ENCODE measurements around the gene CLIP3. TPM values are rescaled to one million over a fixed set of nuclear protein-coding genes. Genes with fewer than 3 reads are reported as not detected.
"Not testable (repeated sequence)": the region's sequence is repeated elsewhere in the genome, so short reads cannot be mapped to it uniquely, and the experiment has no call there.

The CLIP3 gene
- total RNA-seq, 2 experiments from 2014 or later = 0.74 to 1.7 TPM

DNA sequence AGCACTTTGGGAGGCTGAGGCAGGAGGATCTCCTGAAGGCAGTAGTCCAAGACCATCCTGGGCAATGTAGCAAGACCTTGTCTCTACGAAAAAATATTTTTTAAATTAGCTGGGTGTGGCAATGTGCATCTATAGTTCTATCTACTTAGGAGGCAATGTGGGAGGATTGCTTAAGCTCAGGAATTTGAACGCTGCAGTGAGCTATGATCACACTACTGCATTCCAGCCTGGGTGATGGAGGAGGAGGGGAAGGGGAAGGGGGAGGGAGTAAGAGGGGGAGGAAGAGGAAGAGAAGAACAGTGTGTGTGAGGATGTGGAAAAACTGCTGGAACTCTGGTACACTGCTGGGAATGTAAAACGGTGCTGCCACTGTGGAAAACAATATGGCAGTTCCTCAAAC lies 9.2 kb upstream of the CLIP3 start:
- Mint-ChIP-seq H3K4me1 (ENCODE audit: low read depth) (peaks cover 7% of the 10 kb centered on the region), H3K36me3 (ENCODE audit: low read depth) (peaks cover 5% of the 10 kb centered on the region), H3K27ac (no peak overlapping the region), H3K27me3 (ENCODE audit: low read depth) (no peaks in the 10 kb centered on the region), H3K9me3 (ENCODE audit: insufficient read depth) (no peaks in the 10 kb centered on the region), H3K4me3 (no peak overlapping the region)
- no peak for ATAC-seq
- DNase-seq = no peak
- POLR2A ChIA-PET = no interaction called here
- CTCF ChIA-PET = no interaction called here

DNA sequence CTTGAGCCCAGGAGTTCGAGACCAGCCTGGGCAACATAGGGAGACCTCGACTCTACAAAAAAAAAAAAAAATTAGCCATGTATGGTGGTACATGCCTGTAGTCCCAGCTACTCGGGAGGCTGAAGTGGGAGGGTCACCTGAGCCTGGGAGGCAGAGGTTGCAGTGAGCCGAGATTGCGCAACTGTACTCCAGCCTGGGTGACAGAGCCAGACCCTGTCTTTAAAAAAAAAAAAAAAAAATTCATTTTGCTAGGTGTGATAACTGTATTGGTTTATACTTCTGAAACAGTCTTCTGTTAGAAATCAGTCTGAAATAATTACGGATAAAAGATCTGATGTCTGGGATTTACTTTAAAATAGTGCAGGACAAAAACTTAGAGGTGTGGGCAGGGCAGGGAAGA lies 8.4 kb upstream of the CLIP3 start:
- H3K4me1 Mint-ChIP-seq (ENCODE audit: low read depth); DNase-seq; H3K4me3 Mint-ChIP-seq; H3K27ac Mint-ChIP-seq; H3K36me3 Mint-ChIP-seq (ENCODE audit: low read depth); H3K9me3 Mint-ChIP-seq (ENCODE audit: insufficient read depth); CTCF ChIA-PET; ATAC-seq; H3K27me3 Mint-ChIP-seq (ENCODE audit: low read depth); POLR2A ChIA-PET: not testable (repeated sequence)

DNA sequence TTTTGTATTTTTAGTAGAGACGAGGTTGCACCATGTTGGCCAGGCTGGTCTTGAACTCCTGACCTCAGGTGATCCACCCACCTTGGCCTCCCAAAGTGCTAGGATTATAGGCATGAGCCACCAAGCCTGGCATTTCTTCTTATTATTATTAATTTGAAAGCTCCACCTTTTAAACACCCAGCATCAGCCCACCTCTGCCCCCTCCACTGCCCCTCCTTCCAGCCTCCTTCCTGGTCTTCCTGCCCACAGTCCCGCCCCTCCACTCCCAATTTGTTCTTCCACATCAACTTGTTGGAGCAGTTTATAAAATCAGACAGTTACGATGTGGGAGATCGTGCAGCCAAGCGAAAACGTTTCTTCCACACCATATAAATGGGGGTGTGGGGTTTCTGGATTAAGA lies 7.8 kb upstream of the CLIP3 start:
- Mint-ChIP-seq H3K9me3 (ENCODE audit: insufficient read depth) (no peaks in the 10 kb centered on the region), H3K27ac (no peak overlapping the region), H3K36me3 (ENCODE audit: low read depth) (peaks cover 6% of the 10 kb centered on the region), H3K27me3 (ENCODE audit: low read depth) (no peaks in the 10 kb centered on the region), H3K4me1 (ENCODE audit: low read depth) (peaks cover 15% of the 10 kb centered on the region), H3K4me3 (no peak overlapping the region)
- CTCF ChIA-PET = no interaction called here
- POLR2A ChIA-PET = no interaction called here
- no peak for DNase-seq
- ATAC-seq = no peak

DNA sequence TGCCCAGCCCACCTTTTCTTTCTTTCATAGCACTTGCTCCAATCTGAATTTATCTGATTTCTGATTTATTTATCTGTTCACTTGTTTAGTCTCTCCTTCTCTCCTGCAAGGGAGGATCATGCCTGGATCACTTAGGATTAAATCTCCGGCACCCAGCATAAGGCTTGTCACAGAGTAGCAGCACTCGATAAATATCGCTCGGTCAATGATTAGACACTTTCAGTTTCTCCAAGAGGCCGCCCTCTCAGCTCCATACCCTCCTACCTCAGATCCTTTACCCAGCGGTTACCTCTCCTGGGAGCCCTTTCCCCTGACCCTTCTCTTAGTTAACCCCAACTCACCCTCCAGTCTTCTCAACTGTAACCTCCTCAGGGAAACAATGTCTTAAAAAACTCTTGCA lies 1.4 kb downstream of the CLIP3 start:
- DNase-seq = no peak
- no peak for ATAC-seq
- Mint-ChIP-seq H3K36me3 (ENCODE audit: low read depth) (peaks cover 28% of the 10 kb centered on the region), H3K4me3 (no peak overlapping the region), H3K27ac (no peak overlapping the region), H3K4me1 (ENCODE audit: low read depth) (peaks cover 20% of the 10 kb centered on the region), H3K9me3 (ENCODE audit: insufficient read depth) (no peaks in the 10 kb centered on the region), H3K27me3 (ENCODE audit: low read depth) (no peaks in the 10 kb centered on the region)
- ChIA-PET POLR2A (no interaction called here), CTCF (no interaction called here)

DNA sequence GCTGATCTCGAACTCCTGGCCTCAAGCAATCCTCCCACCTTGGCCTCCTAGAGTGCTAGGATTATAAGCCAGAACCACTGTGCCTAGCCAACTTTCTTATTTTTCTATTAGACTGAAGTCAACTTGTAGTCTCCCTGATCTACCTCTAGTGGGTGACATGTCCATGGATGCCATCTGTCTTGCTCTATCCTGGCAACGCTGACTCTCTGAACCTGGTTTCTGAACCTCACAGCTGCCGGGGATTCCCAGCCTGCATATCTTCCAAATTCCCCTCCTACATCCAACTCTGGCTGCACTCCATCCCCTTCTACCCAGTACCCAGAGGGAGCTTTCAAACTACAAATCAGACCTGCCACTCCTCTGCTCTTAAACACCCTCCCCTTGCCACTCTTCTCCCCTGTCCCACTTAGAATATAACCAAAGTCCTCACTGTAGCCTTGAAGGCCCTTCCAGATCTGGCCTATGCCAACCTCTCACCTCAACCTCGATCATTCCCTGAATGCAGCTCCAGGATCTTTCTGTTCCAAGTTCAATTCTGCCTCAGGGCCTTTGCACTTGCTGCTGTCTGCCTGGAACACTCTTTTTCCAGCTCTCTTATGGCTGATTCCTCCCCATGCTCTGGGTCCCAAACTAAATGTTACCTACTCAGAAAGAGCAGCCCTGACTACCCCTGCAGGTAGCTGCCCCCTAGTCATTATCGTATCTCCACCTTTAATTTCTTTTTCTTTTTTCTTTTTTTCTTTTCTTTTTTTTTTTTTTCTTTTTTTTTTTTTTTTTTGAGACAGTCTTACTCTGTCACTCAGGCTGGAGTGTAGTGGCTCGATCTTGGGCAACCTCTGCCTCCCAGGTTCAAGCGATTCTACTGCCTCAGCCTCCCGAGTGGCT lies 2.2 kb downstream of the CLIP3 start:
- no peak overlapping the region for H3K4me3 Mint-ChIP-seq
- CTCF ChIA-PET = no interaction called here
- peaks cover 23% of the 10 kb centered on the region for H3K36me3 Mint-ChIP-seq (ENCODE audit: low read depth)
- POLR2A ChIA-PET = interaction anchor here (0.7 to 1.5 kb wide), 2 partner anchors 13 to 17 kb away, joined by 3 to 4 read pairs; partner anchors contain the start of gene ALKBH6
- H3K27ac Mint-ChIP-seq = peak overlapping the region; percentile 10
- H3K27me3 Mint-ChIP-seq (ENCODE audit: low read depth) = no peaks in the 10 kb centered on the region
- peaks cover 15% of the 10 kb centered on the region for H3K4me1 Mint-ChIP-seq (ENCODE audit: low read depth)
- DNase-seq (no peak), ATAC-seq (no peak)
- no peaks in the 10 kb centered on the region for H3K9me3 Mint-ChIP-seq (ENCODE audit: insufficient read depth)

DNA sequence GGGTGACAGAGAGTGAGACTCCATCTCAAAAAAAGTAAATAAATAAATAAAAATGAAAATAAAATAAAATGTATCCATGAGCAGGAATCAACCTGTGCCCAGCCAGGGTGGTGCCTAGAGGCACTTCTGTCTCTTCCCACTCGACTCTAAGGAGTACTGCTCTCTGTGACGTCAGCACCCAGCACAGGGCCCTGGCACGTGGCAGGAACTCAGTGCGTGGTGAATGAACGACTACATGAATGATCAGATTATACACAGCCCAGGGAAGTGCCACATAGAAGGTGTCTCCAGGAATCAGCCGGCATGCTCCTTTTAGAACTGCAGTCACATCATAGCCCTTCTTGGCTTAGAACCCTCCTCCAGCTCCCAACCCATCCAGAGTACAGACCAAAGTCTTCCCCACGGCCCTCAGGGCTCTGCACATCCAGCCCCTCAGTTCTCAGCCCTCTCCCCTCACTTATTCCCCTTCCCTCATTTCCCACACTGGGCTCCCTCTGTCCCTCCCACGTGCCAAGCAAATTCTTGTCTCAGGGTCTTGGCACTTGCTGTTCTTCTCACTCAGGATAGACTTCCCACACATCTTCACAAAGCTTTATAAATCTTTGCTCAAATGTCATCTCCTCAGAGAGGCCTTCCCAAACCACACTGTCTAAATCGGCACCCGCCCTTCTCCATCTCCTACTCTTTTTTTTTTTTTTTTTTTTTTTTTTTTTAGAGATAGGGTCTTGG lies 4.2 kb downstream of the CLIP3 start:
- Mint-ChIP-seq H3K27me3 (ENCODE audit: low read depth) (no peaks in the 10 kb centered on the region), H3K27ac (no peak overlapping the region), H3K4me3 (no peak overlapping the region), H3K36me3 (ENCODE audit: low read depth) (peaks cover 19% of the 10 kb centered on the region), H3K9me3 (ENCODE audit: insufficient read depth) (no peaks in the 10 kb centered on the region), H3K4me1 (ENCODE audit: low read depth) (peaks cover 4% of the 10 kb centered on the region)
- ATAC-seq = no peak
- CTCF ChIA-PET = no interaction called here
- no peak for DNase-seq
- POLR2A ChIA-PET = interaction anchor here (1.5 kb wide), 1 partner anchor 15 kb away, joined by 4 read pairs; the partner anchor contains the start of gene ALKBH6

DNA sequence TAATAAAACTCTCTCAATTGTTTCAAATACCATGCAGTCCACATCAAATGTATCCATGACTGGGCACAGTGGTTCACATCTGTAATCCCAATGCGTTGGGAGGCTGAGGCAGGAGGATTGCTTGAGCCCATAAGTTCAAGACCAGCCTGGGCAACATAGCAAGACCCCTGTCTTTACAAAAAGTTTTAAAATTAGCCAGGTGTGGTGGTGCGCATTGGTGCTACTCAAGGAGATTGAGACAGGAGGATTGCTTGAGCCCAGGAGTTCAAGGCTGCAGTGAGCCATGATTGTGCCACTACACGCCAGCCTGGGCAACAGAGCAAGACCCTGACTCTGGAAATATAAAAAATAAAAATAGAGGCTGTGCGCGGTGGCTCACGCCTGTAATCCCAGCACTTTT lies 5.0 kb downstream of the CLIP3 start:
- Mint-ChIP-seq H3K27ac (no peak overlapping the region), H3K9me3 (ENCODE audit: insufficient read depth) (no peaks in the 10 kb centered on the region), H3K4me3 (no peak overlapping the region), H3K4me1 (ENCODE audit: low read depth) (peaks cover 2% of the 10 kb centered on the region), H3K27me3 (ENCODE audit: low read depth) (no peaks in the 10 kb centered on the region), H3K36me3 (ENCODE audit: low read depth) (peaks cover 24% of the 10 kb centered on the region)
- ATAC-seq (no peak), DNase-seq (no peak)
- ChIA-PET POLR2A (no interaction called here), CTCF (no interaction called here)

DNA sequence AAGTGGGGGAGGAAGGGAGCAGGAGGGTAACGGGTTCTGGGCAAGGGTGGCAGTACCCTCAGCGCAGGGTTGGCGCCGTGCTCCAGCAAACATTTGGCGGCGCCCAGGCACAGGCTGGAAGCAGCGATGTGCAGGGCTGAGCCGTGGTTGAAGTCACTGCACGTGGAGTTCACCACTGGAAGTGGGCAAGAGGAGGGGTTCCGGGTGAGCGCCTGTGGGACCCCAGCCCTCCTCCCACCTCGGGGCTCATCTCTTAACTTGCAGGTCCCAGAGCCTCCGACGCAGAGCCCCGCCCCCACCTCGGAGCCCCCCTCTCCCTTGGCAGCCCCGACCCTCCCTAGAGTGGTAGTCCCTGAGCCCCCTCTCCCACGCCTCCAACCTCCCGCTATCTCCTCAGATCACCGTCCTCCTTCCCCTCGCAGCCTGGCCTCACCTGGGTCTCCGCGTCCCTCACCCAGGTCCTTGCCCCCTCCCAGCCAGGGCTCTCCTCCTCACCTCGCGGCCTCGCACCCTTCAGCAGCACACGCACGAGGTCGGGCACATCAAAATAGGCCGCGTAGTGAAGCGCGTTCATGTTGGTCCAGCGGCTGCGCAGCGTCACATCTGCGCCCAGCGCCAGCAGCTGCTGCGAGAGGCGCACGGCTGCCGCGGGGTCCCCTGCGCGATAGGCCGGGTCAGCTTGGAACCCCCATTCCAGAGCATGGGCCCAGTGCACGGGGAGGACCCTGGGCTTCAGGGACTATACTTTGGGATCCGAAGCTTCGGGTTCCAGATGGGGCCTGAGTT lies 6.4 kb downstream of the CLIP3 start:
- H3K4me3 Mint-ChIP-seq = no peak overlapping the region
- H3K27ac Mint-ChIP-seq = no peak overlapping the region
- ChIA-PET POLR2A (no interaction called here), CTCF (no interaction called here)
- ATAC-seq (no peak), DNase-seq (no peak)
- H3K4me1 Mint-ChIP-seq (ENCODE audit: low read depth) = no peaks in the 10 kb centered on the region
- no peaks in the 10 kb centered on the region for H3K27me3 Mint-ChIP-seq (ENCODE audit: low read depth)
- no peaks in the 10 kb centered on the region for H3K9me3 Mint-ChIP-seq (ENCODE audit: insufficient read depth)
- peaks cover 23% of the 10 kb centered on the region for H3K36me3 Mint-ChIP-seq (ENCODE audit: low read depth)

DNA sequence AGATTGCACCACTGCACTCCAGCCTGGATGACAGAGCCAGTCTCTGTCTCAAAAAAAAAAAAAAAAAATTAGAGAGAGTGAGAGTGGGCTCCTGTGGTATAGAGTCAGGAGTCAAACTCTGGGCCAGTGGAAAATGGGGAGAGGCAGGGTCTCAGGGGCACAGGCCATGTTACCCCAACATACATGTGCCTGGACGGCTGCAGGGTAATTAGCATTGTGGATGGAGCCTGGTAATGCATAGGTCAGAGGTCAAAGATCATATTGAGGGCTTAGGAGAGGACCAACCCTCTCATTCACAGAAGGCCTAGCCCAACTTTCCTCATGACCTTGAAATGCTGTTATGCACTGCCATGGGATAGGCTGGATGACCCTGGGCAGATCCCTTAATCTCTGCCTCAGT lies 7.1 kb downstream of the CLIP3 start:
- Mint-ChIP-seq H3K27me3 (ENCODE audit: low read depth) (no peaks in the 10 kb centered on the region), H3K4me1 (ENCODE audit: low read depth) (no peaks in the 10 kb centered on the region), H3K36me3 (ENCODE audit: low read depth) (peaks cover 23% of the 10 kb centered on the region), H3K27ac (no peak overlapping the region), H3K9me3 (ENCODE audit: insufficient read depth) (no peaks in the 10 kb centered on the region), H3K4me3 (no peak overlapping the region)
- ChIA-PET CTCF (no interaction called here), POLR2A (no interaction called here)
- no peak for DNase-seq
- no peak for ATAC-seq

DNA sequence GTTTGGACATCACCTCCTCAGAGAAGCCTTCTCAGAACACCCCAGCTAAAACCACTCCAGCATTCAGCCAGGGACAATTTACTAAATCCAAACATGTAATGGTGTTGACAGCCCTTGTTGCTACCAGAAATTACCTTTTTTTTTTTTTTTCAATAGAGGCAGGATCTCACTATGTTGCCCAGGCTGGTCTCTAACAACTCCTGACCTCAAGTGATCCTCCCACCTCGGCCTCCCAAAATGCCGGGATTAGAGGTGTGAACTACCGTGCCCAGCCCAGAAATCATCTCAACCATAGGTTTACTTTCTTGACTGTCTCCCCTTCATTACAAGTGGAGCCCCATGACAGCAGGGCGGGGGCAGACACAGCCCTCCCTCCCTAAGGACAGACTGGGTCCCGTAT lies 9.2 kb downstream of the CLIP3 start:
- Mint-ChIP-seq H3K9me3 (ENCODE audit: insufficient read depth) (no peaks in the 10 kb centered on the region), H3K4me3 (no peak overlapping the region), H3K27ac (no peak overlapping the region), H3K36me3 (ENCODE audit: low read depth) (peaks cover 19% of the 10 kb centered on the region), H3K27me3 (ENCODE audit: low read depth) (no peaks in the 10 kb centered on the region), H3K4me1 (ENCODE audit: low read depth) (no peaks in the 10 kb centered on the region)
- ChIA-PET POLR2A (no interaction called here), CTCF (no interaction called here)
- DNase-seq = no peak
- no peak for ATAC-seq

DNA sequence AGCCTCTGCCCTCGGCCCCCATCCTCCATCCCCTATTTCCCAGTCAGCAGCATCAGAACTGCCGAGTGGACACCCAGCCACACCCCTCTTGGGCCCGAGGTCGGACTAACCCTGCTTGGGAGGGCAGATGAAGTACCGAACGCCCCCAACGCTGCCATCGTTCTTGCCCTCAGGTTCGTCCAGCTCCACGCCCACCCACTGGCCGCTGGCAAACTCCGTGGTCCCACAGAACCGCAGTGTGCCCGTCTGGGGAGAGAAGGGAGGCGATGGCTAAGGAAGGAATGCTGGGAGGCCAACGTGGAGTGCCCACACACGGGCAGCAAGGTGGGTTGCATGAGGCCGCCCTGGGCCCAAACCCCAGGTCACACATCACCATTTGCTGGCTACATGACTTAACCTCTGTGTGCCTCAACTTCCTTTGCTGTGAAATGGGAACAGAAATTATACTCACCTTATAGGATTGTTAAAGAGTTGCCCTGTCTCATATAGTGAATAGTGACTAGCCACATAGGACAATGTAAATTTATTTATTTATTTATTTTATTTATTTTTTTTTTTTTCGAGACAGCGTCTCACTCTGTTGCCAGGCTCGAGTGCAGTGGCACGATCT lies 13.5 kb downstream of the CLIP3 start:
- H3K36me3 Mint-ChIP-seq (ENCODE audit: low read depth) = peaks cover 18% of the 10 kb centered on the region
- no peaks in the 10 kb centered on the region for H3K27me3 Mint-ChIP-seq (ENCODE audit: low read depth)
- no peak overlapping the region for H3K4me3 Mint-ChIP-seq
- no peak overlapping the region for H3K27ac Mint-ChIP-seq
- ATAC-seq = no peak
- DNase-seq = no peak
- CTCF ChIA-PET = no interaction called here
- no peaks in the 10 kb centered on the region for H3K9me3 Mint-ChIP-seq (ENCODE audit: insufficient read depth)
- peaks cover 18% of the 10 kb centered on the region for H3K4me1 Mint-ChIP-seq (ENCODE audit: low read depth)
- POLR2A ChIA-PET = no interaction called here
